ENCODE results near the gene IRS2. TPM values are rescaled to one million over a fixed set of nuclear protein-coding genes. Genes with fewer than 3 reads are reported as not detected.
A peak's percentile ranks its signal among the peaks of the same experiment; 100 is the strongest.

IRS2 gene
- total and polyA plus RNA-seq, 7 donors: 9.3 to 40.8 (median 18.2) TPM

GRCh38 chr13:109778102-109778542 is 8.3 kb downstream of the IRS2 start:
- peak; percentile 38 to 86 (median 84) for ATAC-seq

GRCh38 chr13:109776575-109776974 is 9.8 kb downstream of the IRS2 start:
- DNase-seq (no peak), ATAC-seq (no peak)
- H3K36me3 ChIP-seq (ENCODE audit: insufficient read depth in 1 of 2, low read depth in 1 of 2): peaks cover 3 to 5% of the 10 kb centered on the region in 2 donors
- H3K4me3 ChIP-seq: no peak overlapping the region
- H3K27me3 ChIP-seq (ENCODE audit: insufficient read depth in 3 of 3, low read length in 2 of 3): no peaks in the 10 kb centered on the region
- intact Hi-C loops (cut with DNase I): no loop called here
- no peak overlapping the region for H3K27ac ChIP-seq
- H3K4me1 ChIP-seq: peaks cover 48% of the 10 kb centered on the region
- no peaks in the 10 kb centered on the region for H3K9me3 ChIP-seq
- no peak for TF ChIP-seq CTCF (IDR thresholded peaks at IDR 0.05)

More at GRCh38 chr13:109778102-109778542, 8.3 kb downstream of the IRS2 start:
- Histone ChIP-seq H3K4me1 (peaks cover 48% of the 10 kb centered on the region), H3K27ac (no peak overlapping the region), H3K9me3 (no peaks in the 10 kb centered on the region), H3K4me3 (peak overlapping the region; percentile 64), H3K27me3 (ENCODE audit: insufficient read depth in 3 of 3, low read length in 2 of 3) (no peaks in the 10 kb centered on the region), H3K36me3 (ENCODE audit: insufficient read depth in 1 of 2, low read depth in 1 of 2) (peaks cover 8 to 18% of the 10 kb centered on the region in 2 donors)
- no peak for DNase-seq
- TF ChIP-seq CTCF (IDR thresholded peaks at IDR 0.05): no peak
- WGBS, 3 donors: 35 to 50% (median 40%) methylated on average over 6 of the region's 6 CpGs
- intact Hi-C loops (cut with DNase I): no loop called here

- H3K36me3 ChIP-seq (ENCODE audit: insufficient read depth in 1 of 2, low read depth in 1 of 2): peaks cover 0 to 5% of the 10 kb centered on the region in 2 donors
- 94 to 96% (median 95%) methylated on average over 4 of the region's 4 CpGs for WGBS, 3 donors
- H3K27me3 ChIP-seq (ENCODE audit: insufficient read depth in 3 of 3, low read length in 2 of 3): no peaks in the 10 kb centered on the region
- intact Hi-C loops (cut with DNase I): no loop called here
- no peak overlapping the region for H3K27ac ChIP-seq
- peaks cover 24% of the 10 kb centered on the region for H3K4me1 ChIP-seq
- TF ChIP-seq CTCF (IDR thresholded peaks at IDR 0.05): no peak
- no peak overlapping the region for H3K4me3 ChIP-seq
- ATAC-seq (no peak), DNase-seq (no peak)
- H3K9me3 ChIP-seq: no peaks in the 10 kb centered on the region
Measured at GRCh38 chr13:109773786-109774185, 12.6 kb downstream of the IRS2 start.

GRCh38 chr13:109773276-109773675 is 13.1 kb downstream of the IRS2 start:
- peak in 1 of 4 donors; percentile 62 for ATAC-seq
- H3K27me3 ChIP-seq (ENCODE audit: insufficient read depth in 3 of 3, low read length in 2 of 3): no peaks in the 10 kb centered on the region
- H3K4me1 ChIP-seq: peaks cover 19% of the 10 kb centered on the region
- no peak overlapping the region for H3K27ac ChIP-seq
- no peak for TF ChIP-seq CTCF (IDR thresholded peaks at IDR 0.05)
- no peak for DNase-seq
- WGBS, 3 donors: 90 to 96% (median 95%) methylated on average over 6 of the region's 6 CpGs
- no peaks in the 10 kb centered on the region for H3K9me3 ChIP-seq
- no peak overlapping the region for H3K4me3 ChIP-seq
- H3K36me3 ChIP-seq (ENCODE audit: insufficient read depth in 1 of 2, low read depth in 1 of 2): peaks cover 0 to 5% of the 10 kb centered on the region in 2 donors
- intact Hi-C loops (cut with DNase I): no loop called here

GRCh38 chr13:109771926-109772325 is 14.5 kb downstream of the IRS2 start:
- Histone ChIP-seq H3K4me1 (peaks cover 15% of the 10 kb centered on the region), H3K27ac (no peak overlapping the region), H3K9me3 (no peaks in the 10 kb centered on the region), H3K4me3 (no peak overlapping the region), H3K27me3 (ENCODE audit: insufficient read depth in 3 of 3, low read length in 2 of 3) (no peaks in the 10 kb centered on the region), H3K36me3 (ENCODE audit: insufficient read depth in 1 of 2, low read depth in 1 of 2) (peaks cover 0 to 5% of the 10 kb centered on the region in 2 donors)
- intact Hi-C loops (cut with DNase I): no loop called here
- no peak for TF ChIP-seq CTCF (IDR thresholded peaks at IDR 0.05)
- no peak for DNase-seq
- WGBS, 3 donors: 90 to 95% (median 90%) methylated on average over 15 of the region's 15 CpGs
- ATAC-seq: no peak

Data from psoas muscle (tissue), 8 donors.